Panc1 (cell line): Measurements from ENCODE around the gene NEIL1.

ENCODE experiments used
- TCF7L2 ChIP-seq: IDR thresholded peaks from 2 replicates; pipeline ENCODE4 v1.6.1; 2011; ENCODE audit warnings: mild to moderate bottlenecking, low read depth, low read length, inconsistent platforms
- TF ChIP-seq, protein P1 (sequence below): fragments of 450-650 bp; IDR thresholded peaks from 2 replicates; pipeline ENCODE4 v1.5.1; 2017; ENCODE audit warnings: mild to moderate bottlenecking

DNA sequence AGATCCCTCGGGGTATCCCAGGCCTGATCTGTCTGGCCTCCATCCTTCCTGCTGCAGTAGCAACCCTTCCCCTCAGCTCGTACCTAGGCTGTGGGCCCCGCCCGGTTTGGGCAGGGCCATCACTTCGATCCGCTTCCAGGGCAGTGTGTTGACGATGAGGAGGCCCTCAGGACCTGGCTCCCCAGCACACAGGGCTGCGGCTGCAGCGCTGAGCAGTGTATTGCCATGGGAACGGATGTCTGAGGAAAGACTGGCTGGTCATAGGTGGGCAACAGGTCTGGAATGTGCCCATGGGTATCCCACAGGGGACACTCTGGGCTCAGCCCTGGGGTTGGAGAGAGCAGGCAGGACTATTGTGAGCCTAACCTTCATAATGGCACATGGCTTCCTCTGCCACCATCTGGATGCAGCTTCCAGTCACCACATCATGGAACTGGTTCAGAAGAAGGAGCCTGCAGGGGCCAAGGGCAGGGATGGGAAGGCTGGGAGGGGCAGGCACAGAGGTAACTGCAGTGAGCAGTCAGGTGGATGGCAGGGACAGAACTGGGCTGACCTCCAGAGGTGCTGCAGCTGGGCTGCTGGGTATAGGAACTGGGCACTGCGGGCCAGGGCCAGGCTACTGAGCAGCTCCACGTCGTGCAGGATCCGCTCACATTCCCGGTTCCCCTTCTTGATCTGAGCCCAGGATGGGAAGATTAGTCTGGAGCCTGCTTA is 12.9 kb downstream of the NEIL1 start:
- TF ChIP-seq, protein P1, sequence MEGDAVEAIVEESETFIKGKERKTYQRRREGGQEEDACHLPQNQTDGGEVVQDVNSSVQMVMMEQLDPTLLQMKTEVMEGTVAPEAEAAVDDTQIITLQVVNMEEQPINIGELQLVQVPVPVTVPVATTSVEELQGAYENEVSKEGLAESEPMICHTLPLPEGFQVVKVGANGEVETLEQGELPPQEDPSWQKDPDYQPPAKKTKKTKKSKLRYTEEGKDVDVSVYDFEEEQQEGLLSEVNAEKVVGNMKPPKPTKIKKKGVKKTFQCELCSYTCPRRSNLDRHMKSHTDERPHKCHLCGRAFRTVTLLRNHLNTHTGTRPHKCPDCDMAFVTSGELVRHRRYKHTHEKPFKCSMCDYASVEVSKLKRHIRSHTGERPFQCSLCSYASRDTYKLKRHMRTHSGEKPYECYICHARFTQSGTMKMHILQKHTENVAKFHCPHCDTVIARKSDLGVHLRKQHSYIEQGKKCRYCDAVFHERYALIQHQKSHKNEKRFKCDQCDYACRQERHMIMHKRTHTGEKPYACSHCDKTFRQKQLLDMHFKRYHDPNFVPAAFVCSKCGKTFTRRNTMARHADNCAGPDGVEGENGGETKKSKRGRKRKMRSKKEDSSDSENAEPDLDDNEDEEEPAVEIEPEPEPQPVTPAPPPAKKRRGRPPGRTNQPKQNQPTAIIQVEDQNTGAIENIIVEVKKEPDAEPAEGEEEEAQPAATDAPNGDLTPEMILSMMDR, result no peak
- TF ChIP-seq TCF7L2, result no peak
